22Rv1 (cell line): ENCODE data around the gene ZNF784.

Experiments
- ZFX ChIP-seq: fragments of 450-650 bp; IDR thresholded peaks from 2 replicates; pipeline ENCODE4 v1.6.1; 2017; ENCODE audit warnings: antibody characterized with exemption, borderline replicate concordance
- TF ChIP-seq, protein P1 (sequence below): fragments of 450-650 bp; IDR thresholded peaks from 2 replicates; pipeline ENCODE4 v1.5.1; 2017; ENCODE audit warnings: mild to moderate bottlenecking

DNA sequence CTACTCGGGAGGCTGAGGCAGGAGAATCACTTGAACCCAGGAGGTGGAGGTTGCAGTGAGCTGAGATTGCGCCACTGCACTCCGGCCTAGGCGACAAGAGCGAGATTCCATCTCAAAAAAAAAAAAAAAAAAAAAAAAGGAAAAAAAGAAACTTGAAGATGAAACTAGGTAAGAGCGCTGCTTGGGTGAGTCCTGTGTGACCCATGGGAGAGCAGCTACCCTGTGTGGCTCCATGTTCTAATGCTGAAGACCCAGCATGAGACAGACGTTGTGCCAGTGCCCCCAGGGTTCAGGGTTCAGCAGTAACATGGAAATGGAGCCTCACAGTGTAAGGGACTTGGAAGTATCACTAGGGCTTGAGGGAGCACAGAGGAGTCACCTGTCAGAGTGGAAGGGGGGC, 5.9 kb downstream of the ZNF784 start:
- TF ChIP-seq ZFX, result no peak
- TF ChIP-seq, protein P1, sequence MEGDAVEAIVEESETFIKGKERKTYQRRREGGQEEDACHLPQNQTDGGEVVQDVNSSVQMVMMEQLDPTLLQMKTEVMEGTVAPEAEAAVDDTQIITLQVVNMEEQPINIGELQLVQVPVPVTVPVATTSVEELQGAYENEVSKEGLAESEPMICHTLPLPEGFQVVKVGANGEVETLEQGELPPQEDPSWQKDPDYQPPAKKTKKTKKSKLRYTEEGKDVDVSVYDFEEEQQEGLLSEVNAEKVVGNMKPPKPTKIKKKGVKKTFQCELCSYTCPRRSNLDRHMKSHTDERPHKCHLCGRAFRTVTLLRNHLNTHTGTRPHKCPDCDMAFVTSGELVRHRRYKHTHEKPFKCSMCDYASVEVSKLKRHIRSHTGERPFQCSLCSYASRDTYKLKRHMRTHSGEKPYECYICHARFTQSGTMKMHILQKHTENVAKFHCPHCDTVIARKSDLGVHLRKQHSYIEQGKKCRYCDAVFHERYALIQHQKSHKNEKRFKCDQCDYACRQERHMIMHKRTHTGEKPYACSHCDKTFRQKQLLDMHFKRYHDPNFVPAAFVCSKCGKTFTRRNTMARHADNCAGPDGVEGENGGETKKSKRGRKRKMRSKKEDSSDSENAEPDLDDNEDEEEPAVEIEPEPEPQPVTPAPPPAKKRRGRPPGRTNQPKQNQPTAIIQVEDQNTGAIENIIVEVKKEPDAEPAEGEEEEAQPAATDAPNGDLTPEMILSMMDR, result no peak
